GM19395 (cell line): ENCODE data around the gene SNORC.
"Not testable (repeated sequence)": the region's sequence is repeated elsewhere in the genome, so short reads cannot be mapped to it uniquely, and the experiment has no call there.

Experiments
- ATAC-seq: cut with Tn5 transposase; IDR thresholded peaks from one replicate; pipeline ENCODE4 v1.9.1; 2021; ENCODE audit warnings: mild to moderate bottlenecking, moderate library complexity; ENCODE audit not compliant: unreplicated experiment

SNORC gene

DNA sequence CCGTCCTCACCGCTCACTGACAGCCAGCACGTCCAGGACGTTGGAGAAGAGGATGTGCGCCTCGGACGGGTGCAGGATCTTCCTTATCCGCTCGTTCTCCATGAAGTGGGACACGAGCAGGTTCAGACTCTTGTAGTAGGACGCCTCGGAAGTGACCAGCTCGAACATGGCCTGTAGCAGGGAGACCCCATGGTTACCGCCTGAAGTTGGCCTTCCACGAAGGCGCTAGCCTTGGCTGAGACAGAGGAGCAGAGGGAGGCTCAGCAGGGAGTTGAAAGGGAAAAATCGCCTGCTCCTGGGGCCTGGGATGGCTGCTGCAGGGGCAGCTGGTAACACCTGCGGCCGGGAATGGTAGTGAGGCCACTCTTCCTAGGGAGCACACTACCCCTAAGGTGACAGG lies 24.7 kb downstream of the SNORC start:
- no peak for ATAC-seq

DNA sequence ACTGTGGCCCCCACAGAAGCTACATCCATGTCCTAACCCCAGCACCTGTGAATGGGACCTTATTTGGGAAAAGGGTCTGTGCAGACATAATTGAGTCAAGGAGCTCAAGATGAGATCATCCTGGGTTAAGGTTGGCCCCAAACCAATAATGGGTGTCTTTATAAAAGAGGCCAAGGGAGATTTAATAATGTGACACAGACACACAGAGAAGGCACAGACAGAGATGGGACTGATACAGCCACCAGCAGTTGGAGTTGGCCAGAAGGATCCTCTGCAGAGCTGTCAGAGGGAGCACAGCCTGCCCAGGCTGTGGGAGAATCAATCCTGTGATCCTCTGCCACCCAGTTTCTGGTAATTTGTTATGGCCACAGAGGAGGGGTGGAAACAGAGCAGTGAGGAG lies 26.0 kb downstream of the SNORC start:
- ATAC-seq = no peak

DNA sequence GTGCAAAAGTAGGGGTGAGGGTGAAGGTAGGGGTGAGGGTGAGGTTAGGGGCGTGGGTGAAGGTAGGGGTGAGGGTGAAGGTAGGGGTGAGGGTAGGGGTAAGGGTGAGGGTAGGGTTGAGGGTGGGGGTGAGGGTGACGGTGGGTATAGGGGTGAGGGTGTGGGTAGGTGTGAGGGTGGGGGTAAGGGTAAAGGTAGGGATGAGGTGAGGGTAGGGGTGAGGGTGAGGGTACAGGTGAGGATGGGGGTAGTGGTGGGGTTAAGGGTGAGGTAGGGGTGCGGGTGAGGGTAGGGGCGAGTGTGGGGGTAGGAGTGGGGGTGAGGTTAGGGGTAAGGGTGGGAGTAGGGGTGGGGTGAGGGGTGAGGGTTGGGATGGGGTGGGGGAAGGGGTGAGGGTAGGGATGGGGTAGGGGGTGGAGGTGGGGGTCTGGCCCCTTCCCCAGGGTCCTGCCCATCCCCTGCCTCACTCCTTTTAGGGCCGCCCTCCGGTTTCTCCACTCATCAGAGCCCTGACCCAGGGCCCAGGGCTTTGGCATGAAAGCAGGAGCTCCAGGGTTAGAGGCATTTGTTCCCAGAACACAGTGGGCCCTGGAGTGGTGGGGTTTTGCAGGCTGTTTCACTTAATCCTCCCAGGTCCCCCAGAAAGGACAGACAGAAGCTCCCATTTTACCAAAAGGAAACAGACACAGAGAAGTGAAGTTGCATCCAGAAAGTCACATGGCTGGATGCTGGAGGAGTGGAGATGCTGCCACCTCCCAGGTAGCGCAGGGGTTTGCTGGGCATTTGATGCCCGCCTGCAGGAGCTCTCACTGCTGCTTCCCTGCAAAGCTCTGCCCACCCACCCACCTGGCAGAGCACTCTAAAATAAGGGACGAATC lies 26.9 kb downstream of the SNORC start:
- no peak for ATAC-seq

DNA sequence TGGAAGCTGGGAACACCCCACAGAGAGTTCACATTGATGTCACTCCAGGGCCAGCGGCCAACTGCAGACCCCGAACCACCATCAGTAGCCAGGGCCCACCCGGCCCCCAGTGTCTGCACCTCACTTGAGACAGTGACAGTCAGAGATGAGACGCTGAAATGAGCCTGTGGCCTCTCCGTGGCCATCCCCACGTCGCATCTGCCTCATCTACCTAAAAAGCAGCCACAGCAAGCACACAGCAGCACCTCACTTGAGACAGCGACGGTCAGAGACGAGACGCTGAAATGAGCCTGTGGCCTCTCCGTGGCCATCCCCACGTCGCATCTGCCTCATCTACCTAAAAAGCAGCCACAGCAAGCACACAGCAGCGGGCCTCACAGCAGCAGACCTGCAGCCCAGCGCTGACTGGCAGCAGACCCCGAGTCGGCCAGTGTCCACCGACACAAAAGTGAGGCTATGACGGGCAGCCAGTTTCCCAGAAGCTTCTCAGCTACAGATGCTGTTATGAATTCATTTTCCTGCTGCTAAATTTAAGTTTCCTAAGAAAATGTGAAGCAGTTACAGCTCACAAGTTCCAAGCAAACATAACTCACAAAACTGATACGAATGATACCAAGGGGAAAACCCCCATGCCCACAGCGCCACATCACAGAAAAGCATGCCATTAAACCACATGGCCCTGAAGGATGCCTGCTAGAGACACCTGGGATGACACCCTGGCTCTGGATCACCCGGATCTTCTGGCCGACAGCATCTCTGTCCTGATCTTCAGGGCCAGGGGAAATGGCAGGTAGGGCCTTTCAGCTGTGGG lies 27.7 kb downstream of the SNORC start:
- no peak for ATAC-seq

DNA sequence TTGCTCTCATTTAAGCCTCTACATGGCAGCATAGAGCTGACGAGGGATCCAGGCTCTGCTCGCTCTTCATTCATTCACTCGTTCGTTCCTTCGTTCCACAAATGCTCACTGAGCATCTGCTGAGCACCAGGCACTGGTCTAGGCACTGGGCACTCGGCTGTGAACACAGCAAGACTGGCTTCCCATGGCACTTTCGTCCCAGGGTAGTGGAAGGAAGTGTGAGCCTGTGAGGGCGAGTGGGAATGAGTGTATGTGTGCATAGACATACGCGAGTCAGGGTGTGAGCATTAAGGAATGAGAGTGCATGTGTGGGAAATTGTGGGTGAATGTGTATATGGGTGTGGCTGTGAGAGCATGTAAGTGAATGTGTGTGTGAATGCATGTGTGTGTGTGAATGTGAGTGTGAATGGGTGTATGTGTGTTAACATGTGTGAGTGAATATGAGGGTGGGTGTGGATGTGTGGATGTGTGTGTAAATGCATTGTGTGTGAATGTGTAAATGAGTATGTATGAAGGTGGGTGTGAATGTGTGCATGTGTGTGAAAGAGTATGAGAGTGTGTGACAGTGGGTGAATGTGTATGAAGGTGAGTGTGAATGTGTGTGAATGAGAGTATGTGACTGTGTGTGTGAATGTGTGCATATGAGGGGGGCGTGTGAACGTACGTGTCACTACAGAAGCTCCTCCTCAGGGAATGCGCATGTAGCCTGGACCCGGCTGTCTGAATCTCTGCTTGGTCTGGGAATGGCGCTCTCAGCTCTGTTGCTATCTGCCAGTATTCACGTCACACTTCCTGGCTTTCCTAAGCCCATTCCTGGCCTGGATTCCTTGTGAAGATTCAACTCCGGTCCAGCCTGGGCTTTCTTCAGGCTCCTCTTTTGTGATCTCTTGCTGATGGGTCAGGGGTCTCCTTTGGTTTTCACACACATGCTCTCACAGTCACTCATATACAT lies 28.8 kb downstream of the SNORC start:
- ATAC-seq = no peak

DNA sequence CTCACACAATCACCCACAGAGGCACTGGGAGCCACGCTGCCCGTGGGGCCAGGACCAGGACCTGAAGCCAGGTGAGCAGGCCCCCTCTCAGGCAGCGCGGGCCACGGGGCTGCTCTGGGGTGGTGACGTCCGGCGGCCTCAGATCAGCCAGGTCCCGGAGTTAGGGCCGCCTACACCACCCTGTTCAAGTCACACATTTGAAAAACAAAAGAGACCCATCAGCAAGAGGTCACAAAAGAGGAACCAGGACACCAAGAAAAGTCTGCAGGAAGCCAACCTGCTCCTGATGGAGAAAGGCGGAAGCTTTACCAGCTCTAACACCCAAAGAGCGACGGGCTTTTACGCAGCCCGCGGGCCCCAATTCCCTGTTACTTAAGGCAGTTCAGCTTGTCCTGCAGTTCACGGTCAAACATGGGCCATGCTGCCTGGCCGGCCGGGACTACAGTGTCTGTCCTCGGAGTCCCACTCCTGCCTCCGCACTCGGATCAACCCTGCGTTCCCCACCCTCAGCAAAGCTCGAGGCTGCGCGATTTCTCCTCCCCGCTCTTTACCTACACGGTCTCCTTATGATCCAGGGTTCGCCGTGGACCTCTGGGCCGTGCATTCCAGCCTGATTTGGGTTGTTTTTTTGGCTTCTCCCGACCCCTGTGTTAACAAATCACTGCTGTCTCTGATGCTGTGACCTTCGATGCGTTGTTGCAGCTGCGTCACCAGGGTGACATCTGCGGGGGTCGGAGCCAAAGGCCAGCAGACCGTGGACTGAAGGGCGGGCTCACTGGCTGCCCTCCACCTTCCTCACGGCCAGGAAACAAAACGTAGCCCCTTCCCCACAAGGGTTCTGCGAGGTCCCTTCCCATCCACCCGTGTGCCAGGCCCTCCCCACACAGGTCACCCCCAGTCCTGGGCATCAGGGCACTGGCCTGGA lies 31.0 kb downstream of the SNORC start:
- ATAC-seq = no peak

DNA sequence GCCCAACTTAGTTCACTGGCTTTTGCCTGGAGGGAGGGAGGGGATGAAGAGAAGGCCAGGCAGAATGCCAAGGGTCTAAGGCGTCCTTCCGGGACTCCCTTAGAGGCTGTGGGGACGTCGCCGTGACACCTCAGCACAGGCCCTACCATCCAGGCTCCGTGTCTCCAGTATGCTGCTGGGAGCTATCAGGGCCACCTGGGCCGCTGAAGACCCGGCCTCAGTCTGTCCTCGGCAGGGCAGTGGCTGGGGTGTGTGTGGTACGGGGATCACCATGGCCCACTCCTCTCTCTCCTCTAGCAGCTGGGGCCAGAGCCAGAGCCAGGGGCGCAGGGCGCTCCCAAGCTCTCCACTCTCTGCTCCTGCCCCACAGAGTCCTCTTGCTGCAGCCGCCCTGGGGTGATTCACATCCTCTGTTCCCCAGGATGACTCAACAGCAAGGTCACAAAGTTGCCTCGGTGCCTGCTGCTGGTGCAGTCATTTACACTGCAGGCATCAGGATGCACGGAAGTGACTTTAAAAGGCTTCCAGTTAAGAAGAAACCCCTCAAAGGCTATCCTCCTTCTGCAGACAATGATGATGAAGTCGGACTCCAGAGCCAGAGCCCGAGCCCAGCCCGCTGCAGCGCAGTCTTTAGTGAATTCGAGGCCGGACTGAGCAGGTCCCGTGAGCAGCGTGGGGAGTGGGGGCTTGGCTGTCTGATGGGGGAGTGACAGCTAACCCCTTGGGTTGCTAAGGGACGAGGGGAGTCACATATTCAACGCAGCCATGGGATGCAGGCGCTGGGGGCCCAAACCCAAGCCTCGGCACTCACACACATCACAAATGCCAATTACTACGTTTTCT lies 31.9 kb downstream of the SNORC start:
- no peak for ATAC-seq

DNA sequence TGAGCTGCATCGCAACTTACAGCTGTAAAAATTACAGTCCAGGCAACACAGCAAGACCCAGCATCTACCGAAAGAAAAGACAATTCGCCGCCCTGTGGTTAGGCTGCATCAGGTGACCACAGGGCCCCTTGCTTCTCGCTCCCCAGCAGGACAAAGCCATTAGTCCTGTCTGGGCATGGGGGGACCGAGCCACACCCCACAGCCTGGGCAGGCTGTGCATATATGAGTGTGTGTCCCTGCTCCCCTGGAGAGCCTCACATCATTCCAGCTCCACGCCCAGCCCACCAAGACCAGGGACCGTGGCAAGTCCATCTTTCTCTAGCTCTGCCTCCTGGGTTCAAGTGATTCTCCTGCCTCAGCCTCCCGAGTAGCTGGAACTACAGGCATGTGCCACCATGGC lies 33.9 kb downstream of the SNORC start:
- no peak for ATAC-seq

DNA sequence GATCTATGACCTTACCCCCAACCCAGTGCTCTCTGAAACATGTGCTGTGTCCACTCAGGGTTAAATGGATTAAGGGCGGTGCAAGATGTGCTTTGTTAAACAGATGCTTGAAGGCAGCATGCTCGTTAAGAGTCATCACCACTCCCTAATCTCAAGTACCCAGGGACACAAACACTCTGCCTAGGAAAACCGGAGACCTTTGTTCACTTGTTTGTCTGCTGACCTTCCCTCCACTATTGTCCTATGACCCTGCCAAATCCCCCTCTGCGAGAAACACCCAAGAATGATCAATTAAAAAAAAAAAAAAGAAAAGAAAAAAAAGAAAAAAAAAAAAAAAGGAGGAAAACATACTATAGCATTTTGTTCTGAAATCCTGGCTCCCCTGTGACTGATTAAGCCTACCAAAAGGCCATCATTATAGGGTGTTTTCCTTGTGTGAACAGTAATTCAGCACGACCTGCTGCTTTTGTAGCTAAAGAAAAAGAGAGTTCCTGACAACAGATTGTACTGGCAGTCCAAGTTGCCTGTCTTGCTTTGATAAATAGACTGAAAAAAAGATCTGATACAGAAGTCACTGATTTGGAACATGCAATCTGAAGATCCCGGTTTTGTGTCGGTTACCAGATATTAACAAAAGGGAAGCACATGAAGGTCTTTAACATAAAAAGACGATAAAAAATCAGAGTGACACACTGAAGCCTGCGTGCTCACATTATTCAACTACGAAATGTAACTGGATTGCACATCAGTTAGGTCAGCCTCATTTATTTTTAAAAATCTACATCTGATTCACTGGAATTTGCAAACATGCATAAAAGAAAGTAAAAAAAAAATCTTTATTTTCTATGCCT lies 37.0 kb downstream of the SNORC start:
- ATAC-seq = not testable (repeated sequence)

DNA sequence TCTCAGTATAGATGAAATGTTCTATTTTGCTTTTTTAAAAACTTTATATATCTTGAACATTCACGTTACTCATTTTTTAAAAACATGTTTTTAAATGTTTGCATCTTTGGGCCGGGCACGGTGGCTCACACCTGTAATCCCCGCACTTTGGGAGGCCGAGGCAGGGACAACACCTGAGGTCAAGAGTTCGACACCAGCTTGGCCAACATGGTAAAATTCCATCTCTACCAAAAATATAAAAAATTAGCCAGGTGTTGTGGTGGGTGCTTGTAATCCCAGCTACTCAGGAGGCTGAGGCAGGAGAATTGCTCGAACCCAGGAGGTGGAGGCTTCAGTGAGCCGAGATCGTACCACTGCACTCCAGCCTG lies 37.6 kb downstream of the SNORC start:
- ATAC-seq = not testable (repeated sequence)

DNA sequence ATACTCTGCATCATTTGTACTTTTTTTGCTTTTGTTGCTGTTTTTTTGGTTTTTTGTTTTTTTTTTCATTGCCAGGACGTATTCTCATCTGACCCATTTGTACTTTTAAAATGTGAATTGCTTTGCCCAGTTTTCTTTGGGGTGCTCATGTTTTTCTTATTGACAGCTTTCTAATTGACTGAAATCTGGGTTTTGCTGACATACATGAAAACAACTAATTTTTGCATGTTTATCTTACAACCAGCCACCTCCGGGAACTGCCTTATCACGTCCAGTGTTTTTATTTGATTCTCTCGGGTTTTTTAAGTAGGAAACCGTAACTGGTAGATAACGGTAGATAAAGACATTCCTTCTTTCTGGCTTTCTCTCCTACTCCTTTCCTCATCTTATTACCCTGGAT lies 38.6 kb downstream of the SNORC start:
- no peak for ATAC-seq

DNA sequence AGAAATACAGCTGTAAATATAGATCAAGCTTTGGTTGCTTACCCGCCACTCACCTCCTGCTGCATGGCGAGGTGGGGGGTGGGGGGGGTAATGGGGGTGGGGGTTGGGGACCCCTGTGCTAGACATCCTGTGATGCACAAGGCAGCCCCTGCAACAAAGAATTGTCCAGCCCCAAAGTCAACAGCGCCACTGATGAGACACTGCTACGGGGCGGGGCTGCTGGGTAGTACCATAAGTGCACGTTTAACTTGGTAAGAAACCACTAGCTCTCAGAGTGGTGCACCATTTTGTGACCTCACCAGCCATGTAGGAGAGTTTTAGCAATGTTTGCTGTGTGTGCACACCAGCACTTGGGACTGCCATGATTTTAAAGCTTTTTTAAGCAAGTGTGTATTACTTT lies 40.3 kb downstream of the SNORC start:
- no peak for ATAC-seq

DNA sequence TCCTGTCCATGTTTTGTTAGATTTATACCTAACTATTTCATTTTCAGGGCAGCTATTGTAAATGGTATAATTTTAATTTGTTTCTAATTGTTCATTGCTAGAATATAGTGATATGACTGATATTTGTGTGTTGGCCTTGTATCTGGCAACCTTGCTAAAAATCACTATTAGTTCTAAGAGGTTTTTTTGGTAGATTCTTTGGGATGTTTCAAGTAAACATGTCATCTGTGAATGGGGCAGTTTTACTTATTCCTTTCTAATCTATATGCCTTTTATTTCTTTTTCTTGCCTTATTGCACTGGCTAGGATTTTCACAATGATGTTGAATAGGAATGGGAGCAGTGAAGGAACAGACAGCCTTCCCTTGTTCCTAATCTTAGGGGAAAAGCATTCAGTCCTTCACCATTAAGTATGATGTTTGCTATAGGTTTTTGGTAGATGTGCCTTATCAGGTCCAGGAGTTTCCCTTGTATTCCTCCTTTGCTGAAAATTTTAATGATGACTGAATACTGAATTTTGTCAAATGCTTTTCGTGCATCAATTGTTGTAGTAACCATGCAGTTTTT lies 41.7 kb downstream of the SNORC start:
- ATAC-seq = no peak

DNA sequence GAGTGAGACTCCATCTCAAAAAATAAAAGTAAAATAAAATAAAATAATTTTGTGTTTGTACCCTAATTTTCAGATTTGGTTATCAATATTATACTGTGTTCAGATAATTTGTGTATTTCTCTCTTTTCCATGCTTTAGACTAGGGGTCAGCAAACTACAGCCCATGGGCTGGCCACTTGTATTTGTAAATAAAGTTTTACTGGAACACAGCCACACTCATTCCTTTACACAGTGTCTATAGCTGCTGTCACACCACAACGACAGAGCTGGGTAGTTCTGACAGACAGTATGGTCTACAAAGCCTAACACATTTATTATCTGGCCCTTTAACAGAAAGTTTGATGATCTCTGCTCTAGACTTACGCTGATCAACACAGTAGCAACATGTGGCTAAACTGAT lies 43.8 kb downstream of the SNORC start:
- no peak for ATAC-seq

DNA sequence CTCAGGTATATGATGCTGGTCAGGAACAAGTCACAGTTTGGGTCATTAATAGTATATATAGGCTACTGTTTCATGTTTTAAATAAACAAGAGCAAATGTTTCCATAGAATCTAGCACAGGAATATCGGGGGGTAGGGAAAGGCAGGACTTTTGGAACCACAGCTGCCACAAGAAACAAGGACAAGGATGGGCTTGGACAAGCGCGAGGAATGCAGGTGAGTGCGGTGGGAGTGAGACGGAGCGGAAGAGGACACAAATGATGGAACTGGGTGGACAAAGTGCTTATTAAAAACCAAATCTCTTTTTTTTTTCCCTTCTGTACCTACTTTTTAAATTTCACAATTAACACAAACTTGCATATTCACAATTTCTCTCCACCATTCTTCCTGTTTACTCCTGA lies 49.1 kb downstream of the SNORC start:
- ATAC-seq = no peak

DNA sequence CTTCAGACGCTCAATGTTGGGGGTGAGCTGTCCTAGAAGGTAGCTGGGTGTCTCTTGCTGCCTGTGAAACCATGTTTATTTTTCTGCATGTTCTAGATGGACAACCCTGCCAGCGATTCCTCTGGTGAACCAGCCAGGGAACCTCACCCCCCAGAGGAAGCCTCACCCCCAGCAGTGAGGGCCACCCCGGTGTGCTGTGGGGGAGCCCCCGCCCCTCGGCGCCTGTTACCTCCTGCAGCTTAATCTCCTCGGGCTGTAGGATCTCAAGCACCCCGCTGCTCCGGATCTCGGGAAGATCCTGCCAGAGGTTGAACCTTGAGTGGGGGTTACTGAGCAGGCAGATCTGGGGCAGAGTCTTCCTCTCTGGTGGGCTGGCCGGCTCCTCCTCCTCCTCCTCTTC lies 50.0 kb downstream of the SNORC start:
- ATAC-seq = no peak

DNA sequence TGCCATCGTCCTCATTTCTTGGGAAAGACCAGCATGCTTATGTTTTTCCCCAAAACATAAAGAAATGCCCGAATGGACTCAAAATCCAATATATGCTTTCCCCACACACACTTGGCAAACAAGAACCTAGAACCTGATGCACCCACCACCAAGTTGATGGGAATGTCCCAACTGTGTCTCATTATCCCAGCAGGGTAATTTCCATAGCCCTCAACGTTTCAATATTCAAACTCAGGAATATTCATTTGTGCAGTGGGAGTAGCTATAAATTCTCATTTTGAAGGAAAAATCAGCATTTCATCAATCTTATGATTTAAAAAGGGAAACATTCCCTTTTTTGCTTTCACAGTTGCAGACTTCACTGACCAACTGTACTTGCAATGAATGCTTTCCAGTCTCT lies 50.7 kb downstream of the SNORC start:
- no peak for ATAC-seq

DNA sequence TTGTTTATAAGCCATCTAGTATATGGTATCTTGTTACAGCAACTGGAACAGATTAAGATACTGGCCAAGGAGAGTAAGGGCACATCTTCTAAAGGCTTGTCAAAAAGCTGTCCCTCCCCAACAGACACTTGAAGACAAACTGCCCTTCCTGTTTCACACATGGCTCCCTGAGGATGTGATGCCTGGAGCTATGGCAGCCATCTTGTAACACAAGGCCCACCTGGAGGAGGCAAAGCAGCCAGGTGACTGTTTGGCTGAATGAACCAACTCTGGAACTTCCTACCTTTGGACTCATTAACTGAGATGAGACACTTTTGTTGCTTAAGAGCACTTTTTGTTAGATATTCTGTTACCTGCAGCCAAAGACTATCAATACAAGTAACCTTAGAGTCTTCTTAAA lies 54.4 kb downstream of the SNORC start:
- ATAC-seq = no peak
